C4-2B (cell line): ENCODE results near the gene GTF2E1.

ENCODE experiments used
- ZFX ChIP-seq: fragments of 450-650 bp; IDR thresholded peaks from 2 replicates; pipeline ENCODE4 v1.6.1; 2017
- TF ChIP-seq, protein P1 (sequence below): fragments of 450-650 bp; conservative IDR thresholded peaks from 2 replicates; pipeline ENCODE4 v1.5.1; 2017; ENCODE audit warnings: mild to moderate bottlenecking

DNA sequence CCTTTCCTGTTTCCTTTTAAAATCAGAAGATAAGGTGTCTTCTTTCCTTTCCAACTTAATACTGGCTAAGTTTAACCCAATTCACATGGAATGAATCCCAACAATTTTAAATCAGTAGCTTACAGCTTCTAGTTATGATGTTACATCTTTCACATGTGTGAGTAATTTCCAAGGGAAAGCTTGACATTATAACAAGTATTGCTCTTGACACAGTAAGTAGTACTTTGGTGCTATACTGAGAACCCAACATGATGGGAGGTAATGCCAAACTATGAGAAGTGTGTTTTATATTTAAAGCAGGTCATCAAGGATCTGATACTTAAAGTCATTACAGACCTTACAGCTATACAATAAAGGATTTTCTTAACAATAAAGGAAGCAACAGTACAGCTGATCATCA, 29.3 kb upstream of the GTF2E1 start:
- TF ChIP-seq, protein P1, sequence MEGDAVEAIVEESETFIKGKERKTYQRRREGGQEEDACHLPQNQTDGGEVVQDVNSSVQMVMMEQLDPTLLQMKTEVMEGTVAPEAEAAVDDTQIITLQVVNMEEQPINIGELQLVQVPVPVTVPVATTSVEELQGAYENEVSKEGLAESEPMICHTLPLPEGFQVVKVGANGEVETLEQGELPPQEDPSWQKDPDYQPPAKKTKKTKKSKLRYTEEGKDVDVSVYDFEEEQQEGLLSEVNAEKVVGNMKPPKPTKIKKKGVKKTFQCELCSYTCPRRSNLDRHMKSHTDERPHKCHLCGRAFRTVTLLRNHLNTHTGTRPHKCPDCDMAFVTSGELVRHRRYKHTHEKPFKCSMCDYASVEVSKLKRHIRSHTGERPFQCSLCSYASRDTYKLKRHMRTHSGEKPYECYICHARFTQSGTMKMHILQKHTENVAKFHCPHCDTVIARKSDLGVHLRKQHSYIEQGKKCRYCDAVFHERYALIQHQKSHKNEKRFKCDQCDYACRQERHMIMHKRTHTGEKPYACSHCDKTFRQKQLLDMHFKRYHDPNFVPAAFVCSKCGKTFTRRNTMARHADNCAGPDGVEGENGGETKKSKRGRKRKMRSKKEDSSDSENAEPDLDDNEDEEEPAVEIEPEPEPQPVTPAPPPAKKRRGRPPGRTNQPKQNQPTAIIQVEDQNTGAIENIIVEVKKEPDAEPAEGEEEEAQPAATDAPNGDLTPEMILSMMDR = no peak
- no peak for TF ChIP-seq ZFX
